Body of pancreas (tissue), 4 donors: ENCODE data around the gene SFXN3. TPM values are rescaled to one million over a fixed set of nuclear protein-coding genes. Genes with fewer than 3 reads are reported as not detected.
A peak's percentile ranks its signal among the peaks of the same experiment; 100 is the strongest.

ENCODE experiments used
- ATAC-seq: fragments of 150-250 bp; one replicate; pipeline ENCODE4 v1.9.1; 2016
- DNase-seq, 4 donors: peaks; one replicate each; pipeline ENCODE4 v3.0.0-alpha.2; 2019
- H3K27ac ChIP-seq, 4 donors: fragments of 200-600 bp; sonication (generic); 1 replicate in 3 of 4; 2 replicates in 1 of 4; pipeline versions ENCODE4 v1.5.1 to v1.6.1; 2016 to 2019; ENCODE audit warnings: mild to moderate bottlenecking in 1 of 4, mixed read lengths in 1 of 4, moderate library complexity in 1 of 4
- H3K27me3 ChIP-seq, 2 donors: fragments of 200-600 bp; sonication (generic); one replicate each; pipeline ENCODE4 v1.6.0; 2016; ENCODE audit warnings: mild to moderate bottlenecking in 1 of 2
- H3K36me3 ChIP-seq, 2 donors: fragments of 200-600 bp; sonication (generic); replicated peaks in 1 of 2; 2 replicates each; pipeline ENCODE4 v1.5.1; 2016; ENCODE audit warnings: low read depth in 2 of 2; ENCODE audit not compliant: insufficient read depth in 1 of 2
- H3K4me1 ChIP-seq: fragments of 200-600 bp; sonication (generic); one replicate; pipeline ENCODE4 v1.6.0; 2016
- H3K4me3 ChIP-seq, 2 donors: fragments of 200-600 bp; sonication (generic); 1 replicate in 1 of 2; 2 replicates in 1 of 2; pipeline ENCODE4 v1.5.1; 2016 to 2019
- H3K9me3 ChIP-seq, 3 donors: fragments of 200-600 bp; sonication (generic); 1 replicate in 2 of 3; 2 replicates in 1 of 3; pipeline ENCODE4 v1.5.1; 2016
- POLR2A ChIP-seq, 3 donors: fragments of 450-650 bp; IDR thresholded peaks; one replicate each; pipeline ENCODE4 v1.6.1; 2016; ENCODE audit warnings: antibody characterized with exemption in 3 of 3, mild to moderate bottlenecking in 2 of 3
- WGBS, 2 donors: methylation state at CpG; one replicate each; pipeline ENCODE4 v1.1.5; 2017; 5-methylcytosine and 5-hydroxymethylcytosine counted together
- intact Hi-C: fragments of 100-400 bp; cut with DNase I; formaldehyde crosslinking; loops from one replicate; pipeline ENCODE4 v1.15.1; 2023
- total RNA-seq, 2 donors: library from RNA; depleted of rRNA; stranded (reverse); fragments of >200 nt; gene quantifications; one replicate each; pipeline ENCODE4 v1.1.0, GENCODE V29; 2016
- TF ChIP-seq, protein P1 (sequence below), 7 experiments: fragments of 450-650 bp in 4 of 7; fragments of 200-600 bp in 3 of 7; sonication (generic) in 3 of 7; IDR thresholded peaks; one replicate each; pipeline ENCODE4 v1.5.1; 2016 to 2019; ENCODE audit warnings: antibody characterized with exemption in 7 of 7

SFXN3 gene
- total RNA-seq, 2 donors from 2014 or later: 23.4 to 61.7 TPM

DNA sequence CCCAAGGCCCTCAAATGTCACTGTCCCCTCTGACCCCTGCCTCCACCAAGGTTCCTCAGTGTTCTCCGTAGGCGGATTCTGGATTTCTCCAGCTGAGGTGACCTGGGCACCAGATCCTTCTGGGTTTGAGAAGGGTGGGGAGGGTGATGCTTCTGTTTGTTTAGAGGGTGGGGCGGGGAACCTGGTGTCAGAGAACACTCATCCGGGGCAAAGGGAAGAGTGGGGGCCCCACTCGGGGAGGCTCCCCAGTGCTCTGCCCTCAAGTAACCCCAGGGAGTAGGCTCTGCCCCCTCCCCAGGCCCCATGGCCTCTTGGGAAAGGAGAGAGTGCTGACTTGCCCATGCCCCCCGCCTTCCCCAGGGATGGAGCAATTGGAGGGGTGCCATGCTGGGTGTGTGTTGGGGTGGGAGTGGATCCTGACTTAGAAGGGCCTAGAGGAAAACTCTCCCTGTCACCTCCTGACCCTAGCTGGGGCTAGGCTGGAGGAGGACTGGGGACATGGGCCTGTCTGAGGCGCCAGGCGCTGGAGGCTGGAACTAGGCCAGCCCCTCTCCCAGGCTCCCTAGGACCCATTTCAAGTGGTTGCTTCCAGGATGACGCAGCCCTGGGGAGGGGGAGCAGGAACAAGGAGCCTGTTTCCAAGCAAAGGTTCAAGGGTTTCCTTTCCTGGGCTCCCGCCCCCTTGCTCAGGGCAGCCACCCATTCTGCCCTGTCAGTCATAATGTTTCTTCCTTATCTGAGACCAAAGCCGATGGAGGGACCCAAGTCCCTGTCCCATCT, 58.7 kb downstream of the SFXN3 start:
- whole genome bisulfite sequencing, 2 donors: 65 to 80% methylated on average over 10 to 11 of the region's 11 CpGs
- no peaks in the 10 kb centered on the region for H3K4me1 ChIP-seq
- H3K9me3 ChIP-seq: no peaks in the 10 kb centered on the region
- H3K4me3 ChIP-seq: no peak overlapping the region
- TF ChIP-seq, protein P1, sequence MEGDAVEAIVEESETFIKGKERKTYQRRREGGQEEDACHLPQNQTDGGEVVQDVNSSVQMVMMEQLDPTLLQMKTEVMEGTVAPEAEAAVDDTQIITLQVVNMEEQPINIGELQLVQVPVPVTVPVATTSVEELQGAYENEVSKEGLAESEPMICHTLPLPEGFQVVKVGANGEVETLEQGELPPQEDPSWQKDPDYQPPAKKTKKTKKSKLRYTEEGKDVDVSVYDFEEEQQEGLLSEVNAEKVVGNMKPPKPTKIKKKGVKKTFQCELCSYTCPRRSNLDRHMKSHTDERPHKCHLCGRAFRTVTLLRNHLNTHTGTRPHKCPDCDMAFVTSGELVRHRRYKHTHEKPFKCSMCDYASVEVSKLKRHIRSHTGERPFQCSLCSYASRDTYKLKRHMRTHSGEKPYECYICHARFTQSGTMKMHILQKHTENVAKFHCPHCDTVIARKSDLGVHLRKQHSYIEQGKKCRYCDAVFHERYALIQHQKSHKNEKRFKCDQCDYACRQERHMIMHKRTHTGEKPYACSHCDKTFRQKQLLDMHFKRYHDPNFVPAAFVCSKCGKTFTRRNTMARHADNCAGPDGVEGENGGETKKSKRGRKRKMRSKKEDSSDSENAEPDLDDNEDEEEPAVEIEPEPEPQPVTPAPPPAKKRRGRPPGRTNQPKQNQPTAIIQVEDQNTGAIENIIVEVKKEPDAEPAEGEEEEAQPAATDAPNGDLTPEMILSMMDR (IDR thresholded peaks at IDR 0.05): no peak
- TF ChIP-seq POLR2A (IDR thresholded peaks at IDR 0.05): no peak
- H3K36me3 ChIP-seq: no peaks in the 10 kb centered on the region
- intact Hi-C loops: no loop called here
- H3K27me3 ChIP-seq: peaks cover 0 to 10% of the 10 kb centered on the region in 2 donors
- ATAC-seq (no peak), DNase-seq (peak in 1 of 4 donors; percentile 15)
- H3K27ac ChIP-seq: no peak overlapping the region

DNA sequence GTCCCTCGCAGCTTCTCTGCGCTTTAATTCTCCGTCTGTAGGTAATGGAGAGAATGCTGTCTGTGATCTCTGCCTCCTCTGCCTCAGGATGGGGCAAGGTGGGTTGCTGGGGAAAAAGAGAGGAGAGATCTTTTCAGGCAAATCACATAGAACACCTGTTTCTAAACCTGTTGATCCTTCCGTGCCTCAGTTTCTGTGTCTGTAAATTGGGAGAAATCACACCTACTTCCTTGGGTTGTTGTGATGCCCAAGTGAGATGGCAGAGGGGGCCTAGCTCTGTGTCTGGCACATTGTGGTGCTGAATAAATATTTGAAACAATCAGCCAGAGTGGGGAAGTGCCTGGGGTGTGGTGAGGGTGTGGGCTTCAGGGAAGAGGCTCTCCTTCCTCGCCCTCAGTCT, 59.6 kb downstream of the SFXN3 start:
- Histone ChIP-seq H3K4me3 (no peak overlapping the region), H3K9me3 (no peaks in the 10 kb centered on the region), H3K27ac (no peak overlapping the region), H3K27me3 (peaks cover 0 to 10% of the 10 kb centered on the region in 2 donors), H3K36me3 (no peaks in the 10 kb centered on the region), H3K4me1 (no peaks in the 10 kb centered on the region)
- 92 to 95% methylated on average over 4 to 5 of the region's 5 CpGs for WGBS, 2 donors
- intact Hi-C loops: no loop called here
- ATAC-seq (no peak), DNase-seq (no peak)
- no peak for TF ChIP-seq POLR2A (IDR thresholded peaks at IDR 0.05)
- TF ChIP-seq, protein P1 (IDR thresholded peaks at IDR 0.05): no peak

Other genes starting within 250 kb of the SFXN3 start
- 10 to 100 TPM; 16.2 to 26.7 TPM for gene SLF2, start 118.3 kb upstream of the SFXN3 start, total RNA-seq
- 10 to 100 TPM; 10.5 to 12.5 TPM for gene SEMA4G, start 61.7 kb upstream of the SFXN3 start, total RNA-seq
- 10 to 100 TPM; 53.7 to 90.5 TPM for gene MRPL43, start 43.7 kb upstream of the SFXN3 start, total RNA-seq
- 1 to 10 TPM; 1.8 to 2.3 TPM for gene TWNK, start 43.7 kb upstream of the SFXN3 start, total RNA-seq
- 10 to 100 TPM; 29.7 to 38.4 TPM for gene LZTS2, start 31.4 kb upstream of the SFXN3 start, total RNA-seq
- gene PDZD7, start 105 bp upstream of the SFXN3 start, total RNA-seq: under 1 TPM; 0.52 to 0.66 TPM
- gene KAZALD1, start 30.8 kb downstream of the SFXN3 start, total RNA-seq: 1 to 10 TPM; 1.6 to 1.8 TPM
- gene TLX1, start 100.1 kb downstream of the SFXN3 start, total RNA-seq: under 1 TPM in 1 of 2 donors, not detected in 1; 0.52 TPM
- gene LBX1, start 198.2 kb downstream of the SFXN3 start, total RNA-seq: not detected